HepG2 (cell line): Measurements from ENCODE around the gene SCGB1C2. TPM values are rescaled to one million over a fixed set of nuclear protein-coding genes. Genes with fewer than 3 reads are reported as not detected.

Source experiments
- ARID5B ChIP-seq: IDR thresholded peaks from 2 replicates; pipeline ENCODE4 v1.4.0; 2020; ENCODE audit warnings: mild to moderate bottlenecking, missing genetic modification reagents
- GATAD2A ChIP-seq: IDR thresholded peaks from 2 replicates; pipeline ENCODE4 v1.6.1; 2016
- PHF5A ChIP-seq: IDR thresholded peaks from one replicate; pipeline ENCODE4 v1.6.1; 2018; ENCODE audit warnings: low read depth, missing genetic modification reagents; ENCODE audit not compliant: unreplicated experiment
- SAP130 ChIP-seq: IDR thresholded peaks from 2 replicates; pipeline ENCODE4 v1.6.1; 2016; ENCODE audit warnings: low read depth
- ZBTB25 ChIP-seq: IDR thresholded peaks from 2 replicates; pipeline ENCODE4 v1.6.1; 2018; ENCODE audit warnings: missing genetic modification reagents
- ZFP91 ChIP-seq: sonication (generic); formaldehyde crosslinking; IDR thresholded peaks from 2 replicates; pipeline ENCODE4 v1.9.0; 2022; ENCODE audit warnings: missing genetic modification reagents, mild to moderate bottlenecking, borderline replicate concordance
- ZFY ChIP-seq: sonication (generic); formaldehyde crosslinking; IDR thresholded peaks from 2 replicates; pipeline ENCODE4 v1.4.0; 2020; ENCODE audit warnings: missing genetic modification reagents
- ZNF281 ChIP-seq: sonication (generic); formaldehyde crosslinking; IDR thresholded peaks from 2 replicates; pipeline ENCODE4 v1.4.0; 2020; ENCODE audit warnings: missing genetic modification reagents, borderline replicate concordance
- ZNF512B ChIP-seq: sonication (generic); formaldehyde crosslinking; IDR thresholded peaks from 2 replicates; pipeline ENCODE4 v1.5.1; 2020; ENCODE audit warnings: missing genetic modification reagents, mild to moderate bottlenecking, borderline replicate concordance
- ZNF740 ChIP-seq: sonication (generic); formaldehyde crosslinking; IDR thresholded peaks from 2 replicates; pipeline ENCODE4 v1.4.0; 2020; ENCODE audit warnings: missing genetic modification reagents
- ZNF770 ChIP-seq: sonication (generic); formaldehyde crosslinking; IDR thresholded peaks from 2 replicates; pipeline ENCODE4 v1.5.0; 2020; ENCODE audit warnings: mild to moderate bottlenecking, missing genetic modification reagents
- ZNF775 ChIP-seq: sonication (generic); formaldehyde crosslinking; IDR thresholded peaks from 2 replicates; pipeline ENCODE4 v1.4.0; 2020; ENCODE audit warnings: missing genetic modification reagents, mild to moderate bottlenecking, moderate library complexity, borderline replicate concordance
- polyA plus RNA-seq, 8 experiments: library from polyadenylated mRNA; depleted of rRNA in 3 of 8; stranded (reverse) in 7 of 8; unstranded in 1 of 8; fragments of >200 nt; fragmentation: Illumina TruSeq in 4 of 8; extraction: Trizol in 4 of 8; gene quantifications; 2 replicates each; pipeline versions ENCODE4 v1.2.1 to v1.2.3, GENCODE V29; 2011 to 2016; ENCODE audit warnings: low read depth in 4 of 8, missing spikeins in 1 of 8, mixed read lengths in 1 of 8; ENCODE audit not compliant: insufficient read depth in 1 of 8
- total RNA-seq, 5 experiments: library from RNA; depleted of rRNA; stranded (reverse); fragments of >200 nt; fragmentation: Illumina TruSeq; extraction: Trizol; gene quantifications; 2 replicates each; pipeline ENCODE4 v1.2.3, GENCODE V29; 2016; ENCODE audit warnings: low read depth in 1 of 5

Gene SCGB1C2
- total and polyA plus RNA-seq, 2 of the 13 experiments (the other 11 are each of a cell fraction or from before 2014, with no cell fraction given): not detected

GRCh38 chr17:182050-182751, 44.8 kb downstream of the SCGB1C2 start (continued):
- TF ChIP-seq ZNF281 (CRISPR knock-in tag): peak; percentile 79
- TF ChIP-seq SAP130 (CRISPR knock-in tag): peak; percentile 43; the same call in 1 of the 2 replicates
- TF ChIP-seq ZNF770: no peak
- TF ChIP-seq ZNF740 (CRISPR knock-in tag): peak; percentile 60; the same call in 1 of the 2 replicates
- no peak for TF ChIP-seq PHF5A
- peak; percentile 31; the same call in 1 of the 2 replicates for TF ChIP-seq ARID5B (CRISPR knock-in tag)
- 0 out of 2 replicates have a peak, but pooled peaks have one; percentile 45 for TF ChIP-seq ZNF512B
- peak; percentile 32; the same call in 1 of the 2 replicates for TF ChIP-seq ZFP91
- peak; percentile 62 for TF ChIP-seq ZFY
- no peak for TF ChIP-seq ZBTB25 (CRISPR knock-in tag)
- no peak for TF ChIP-seq ZNF775
- TF ChIP-seq GATAD2A (CRISPR knock-in tag): peak; percentile 60; the same call in 1 of the 2 replicates
